ENCODE results near the gene SEMA3C.

SEMA3C gene

DNA sequence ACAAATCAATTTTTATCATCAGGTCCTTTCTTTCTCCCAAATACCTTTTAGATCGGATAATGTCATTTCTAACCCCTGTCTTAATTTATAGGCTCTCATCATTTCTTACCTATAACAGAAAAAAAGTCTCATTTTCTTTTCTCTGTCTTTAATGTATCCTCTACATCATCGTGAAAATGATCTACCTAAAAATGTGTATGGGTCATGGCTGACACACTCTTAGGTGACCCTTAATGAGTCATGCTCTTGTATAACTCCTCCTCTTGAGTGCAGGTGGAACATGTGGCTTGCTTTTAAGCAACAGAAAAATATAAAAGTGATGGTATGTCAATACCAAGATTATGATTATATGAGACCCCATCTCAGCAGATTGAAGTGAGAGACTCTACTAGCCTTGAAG, 139.4 kb downstream of the SEMA3C start:
- H3K36me3 ChIP-seq (replicated peaks) = no peaks in the 10 kb centered on the region
- TF ChIP-seq, protein P1, sequence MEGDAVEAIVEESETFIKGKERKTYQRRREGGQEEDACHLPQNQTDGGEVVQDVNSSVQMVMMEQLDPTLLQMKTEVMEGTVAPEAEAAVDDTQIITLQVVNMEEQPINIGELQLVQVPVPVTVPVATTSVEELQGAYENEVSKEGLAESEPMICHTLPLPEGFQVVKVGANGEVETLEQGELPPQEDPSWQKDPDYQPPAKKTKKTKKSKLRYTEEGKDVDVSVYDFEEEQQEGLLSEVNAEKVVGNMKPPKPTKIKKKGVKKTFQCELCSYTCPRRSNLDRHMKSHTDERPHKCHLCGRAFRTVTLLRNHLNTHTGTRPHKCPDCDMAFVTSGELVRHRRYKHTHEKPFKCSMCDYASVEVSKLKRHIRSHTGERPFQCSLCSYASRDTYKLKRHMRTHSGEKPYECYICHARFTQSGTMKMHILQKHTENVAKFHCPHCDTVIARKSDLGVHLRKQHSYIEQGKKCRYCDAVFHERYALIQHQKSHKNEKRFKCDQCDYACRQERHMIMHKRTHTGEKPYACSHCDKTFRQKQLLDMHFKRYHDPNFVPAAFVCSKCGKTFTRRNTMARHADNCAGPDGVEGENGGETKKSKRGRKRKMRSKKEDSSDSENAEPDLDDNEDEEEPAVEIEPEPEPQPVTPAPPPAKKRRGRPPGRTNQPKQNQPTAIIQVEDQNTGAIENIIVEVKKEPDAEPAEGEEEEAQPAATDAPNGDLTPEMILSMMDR (IDR thresholded peaks at IDR 0.05; ENCODE audit: low read depth, low read length, missing control alignments) = no peak
- H3K27me3 ChIP-seq (replicated peaks) = no peaks in the 10 kb centered on the region
- no peak overlapping the region for H3K4me3 ChIP-seq (ENCODE audit: low read depth, low read length)
- DNase-seq = no peak
- in situ Hi-C loops (cut with HindIII; ENCODE audit: low pct_ligation_motif_present, low sequenced_read_pairs) = no loop called here
- H3K27ac ChIP-seq = no peak overlapping the region

DNA sequence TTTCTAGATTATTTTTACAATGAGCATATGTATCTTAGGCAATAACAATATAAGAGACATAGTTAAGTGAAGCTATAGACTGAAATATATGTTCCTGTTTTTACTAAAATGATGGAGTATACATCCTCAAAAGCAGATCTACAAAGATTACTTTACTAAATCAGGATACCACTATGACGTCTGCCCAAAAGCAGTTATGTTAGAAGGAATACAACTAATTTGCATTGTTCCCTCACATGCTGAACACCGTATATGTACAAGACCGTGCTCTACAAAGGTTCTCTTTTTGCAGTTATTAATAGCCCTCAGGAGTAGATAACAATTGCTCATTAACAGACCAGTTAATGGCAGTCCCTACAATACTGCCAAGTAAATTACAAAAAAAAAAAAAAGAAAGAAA, 143.0 kb downstream of the SEMA3C start:
- TF ChIP-seq, protein P1 (IDR thresholded peaks at IDR 0.05; ENCODE audit: low read depth, low read length, missing control alignments) = no peak
- H3K4me3 ChIP-seq (ENCODE audit: low read depth, low read length) = no peak overlapping the region

DNA sequence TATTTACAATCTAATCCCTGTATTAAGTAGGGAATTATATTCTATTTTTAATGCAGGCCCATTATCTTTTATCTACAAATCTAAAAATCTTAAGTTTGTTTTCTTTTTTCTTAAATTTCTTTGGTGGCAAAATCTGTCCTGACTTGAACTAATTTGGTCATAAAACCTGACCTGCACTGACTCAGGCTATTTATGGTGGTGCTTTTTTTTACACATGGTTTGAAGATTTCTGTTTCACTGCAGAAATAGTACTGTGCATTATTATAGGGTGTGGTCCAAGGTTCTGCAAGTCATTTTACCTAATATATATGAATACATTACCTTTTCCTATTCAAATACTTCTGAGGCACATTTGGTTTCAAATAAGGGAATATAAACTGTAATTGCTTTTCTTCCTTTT, 143.4 kb downstream of the SEMA3C start:
- in situ Hi-C loops (cut with HindIII; ENCODE audit: low pct_ligation_motif_present, low sequenced_read_pairs) = no loop called here
- Histone ChIP-seq H3K27ac (no peak overlapping the region), H3K36me3 (replicated peaks) (peaks cover 3% of the 10 kb centered on the region), H3K4me3 (ENCODE audit: low read depth, low read length) (no peak overlapping the region), H3K27me3 (replicated peaks) (no peaks in the 10 kb centered on the region)
- TF ChIP-seq, protein P1 (IDR thresholded peaks at IDR 0.05; ENCODE audit: low read depth, low read length, missing control alignments) = no peak
- DNase-seq = no peak

More for the DNA sequence above, 143.0 kb downstream of the SEMA3C start:
- DNase-seq = no peak
- H3K27me3 ChIP-seq (replicated peaks) = no peaks in the 10 kb centered on the region
- H3K36me3 ChIP-seq (replicated peaks) = no peaks in the 10 kb centered on the region
- no peak overlapping the region for H3K27ac ChIP-seq
- in situ Hi-C loops (cut with HindIII; ENCODE audit: low pct_ligation_motif_present, low sequenced_read_pairs) = no loop called here

DNA sequence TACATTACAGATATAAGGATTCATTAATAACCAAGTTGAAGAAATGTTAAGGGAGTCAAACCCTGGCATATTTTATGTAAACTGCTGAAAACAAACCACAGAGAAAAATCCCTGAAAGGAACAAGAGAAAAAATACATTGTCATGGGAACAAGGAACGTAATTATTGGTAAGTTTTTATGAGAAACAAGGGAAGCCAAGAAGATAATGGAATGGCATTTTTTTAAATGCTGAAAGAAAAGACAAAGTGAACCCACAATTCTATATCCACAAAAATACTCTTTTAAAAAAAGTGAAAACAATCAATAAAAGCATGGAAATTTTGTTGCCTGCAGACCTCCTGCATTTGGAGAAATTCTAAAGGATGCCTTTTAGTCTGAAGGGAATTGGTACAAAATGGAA, 144.0 kb downstream of the SEMA3C start:
- TF ChIP-seq, protein P1 (IDR thresholded peaks at IDR 0.05; ENCODE audit: low read depth, low read length, missing control alignments) = no peak
- in situ Hi-C loops (cut with HindIII; ENCODE audit: low pct_ligation_motif_present, low sequenced_read_pairs) = no loop called here

DNA sequence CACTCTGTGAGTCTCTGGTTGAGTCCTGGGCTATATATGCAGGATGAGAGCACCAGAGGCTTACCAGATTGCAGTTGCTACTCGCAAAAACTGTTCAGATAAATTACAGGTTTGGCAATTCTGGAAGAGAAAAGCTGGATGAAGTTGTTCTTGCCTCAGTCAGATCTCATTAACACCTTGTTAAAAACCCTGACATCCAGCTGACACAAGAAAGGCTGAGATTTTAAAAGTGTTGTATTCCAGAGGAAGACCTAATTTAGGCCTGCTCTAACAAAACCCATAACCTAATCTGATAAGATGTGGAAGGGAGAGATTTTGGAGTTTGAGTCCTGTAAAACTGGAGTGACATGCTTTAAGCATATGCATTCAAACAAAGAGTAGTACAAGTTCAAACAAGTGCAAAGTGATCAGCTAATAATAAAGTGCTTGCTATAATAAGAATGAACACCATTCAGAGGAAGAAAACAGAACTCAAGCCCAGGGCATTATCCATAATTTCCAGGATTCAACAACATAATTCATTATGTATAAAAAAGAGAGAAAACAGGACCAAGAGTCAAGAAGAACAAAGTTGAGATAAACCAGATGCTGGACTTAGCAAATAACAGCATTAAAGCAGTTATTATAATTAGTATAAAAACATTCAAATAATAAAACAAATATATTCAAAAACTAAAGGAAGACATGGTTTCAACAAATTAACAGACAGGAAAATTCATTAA, 144.9 kb downstream of the SEMA3C start:
- H3K4me3 ChIP-seq (ENCODE audit: low read depth, low read length) = no peak overlapping the region
- no peak for DNase-seq
- in situ Hi-C loops (cut with HindIII; ENCODE audit: low pct_ligation_motif_present, low sequenced_read_pairs) = no loop called here
- H3K27ac ChIP-seq = no peak overlapping the region
- H3K27me3 ChIP-seq (replicated peaks) = no peaks in the 10 kb centered on the region
- TF ChIP-seq, protein P1 (IDR thresholded peaks at IDR 0.05; ENCODE audit: low read depth, low read length, missing control alignments) = no peak
- H3K36me3 ChIP-seq (replicated peaks) = peaks cover 4% of the 10 kb centered on the region

More for the DNA sequence above, 144.0 kb downstream of the SEMA3C start:
- no peak overlapping the region for H3K4me3 ChIP-seq (ENCODE audit: low read depth, low read length)
- peaks cover 4% of the 10 kb centered on the region for H3K36me3 ChIP-seq (replicated peaks)
- no peak overlapping the region for H3K27ac ChIP-seq
- H3K27me3 ChIP-seq (replicated peaks) = no peaks in the 10 kb centered on the region
- no peak for DNase-seq
